Measurements from ENCODE around the gene ZBTB24. TPM values are rescaled to one million over a fixed set of nuclear protein-coding genes. Genes with fewer than 3 reads are reported as not detected.
A peak's percentile ranks its signal among the peaks of the same experiment; 100 is the strongest.

Gene ZBTB24
- total RNA-seq, 1 experiment from 2014 or later: 27.3 TPM

- Histone ChIP-seq H2BK12ac (ENCODE audit: insufficient read length, low read depth, low read length) (no peak overlapping the region), H4K8ac (replicated peaks; ENCODE audit: insufficient read length, low read depth, low read length) (no peak overlapping the region), H3K4me2 (ENCODE audit: insufficient read depth, insufficient read length, low read length) (no peak overlapping the region), H3K79me2 (ENCODE audit: insufficient read depth, low read length) (no peaks in the 10 kb centered on the region), H4K20me1 (ENCODE audit: control insufficient read depth, insufficient read depth, insufficient read length) (no peaks in the 10 kb centered on the region), H3K4me1 (ENCODE audit: insufficient read depth, low read length) (peaks cover 3% of the 10 kb centered on the region; the same call in 1 of the 2 replicates), H2AK5ac (ENCODE audit: insufficient read length, low read length) (no peak overlapping the region), H3K9me3 (ENCODE audit: control insufficient read depth, low read depth, low read length) (no peaks in the 10 kb centered on the region), H3K23ac (ENCODE audit: insufficient read length, low read depth, low read length) (no peak overlapping the region), H3K23me2 (ENCODE audit: insufficient read length, low read depth, low read length, poor library complexity, severe bottlenecking) (peaks cover 14% of the 10 kb centered on the region), H3K79me1 (ENCODE audit: insufficient read depth, low read depth, low read length, poor library complexity, severe bottlenecking) (no peaks in the 10 kb centered on the region), H3K18ac (ENCODE audit: insufficient read length, low read depth, low read length) (no peak overlapping the region), H2AFZ (ENCODE audit: low read length) (no peak overlapping the region), H3K56ac (ENCODE audit: insufficient read length, low read depth, low read length) (no peak overlapping the region), H2BK5ac (ENCODE audit: insufficient read length, low read length) (no peak overlapping the region), H4K91ac (ENCODE audit: insufficient read length, low read depth, low read length) (no peak overlapping the region), H3K27me3 (ENCODE audit: insufficient read depth, low read length) (no peaks in the 10 kb centered on the region), H2BK15ac (ENCODE audit: low read depth, low read length) (no peak overlapping the region), H3K14ac (ENCODE audit: insufficient read depth, low read length) (no peak overlapping the region; the same call in 1 of the 2 replicates), H3K27ac (ENCODE audit: insufficient read length, low read depth, low read length) (no peak overlapping the region), H3K4ac (ENCODE audit: low read depth, low read length) (no peak overlapping the region), H3K9ac (ENCODE audit: extremely low read depth, insufficient read length, low read length) (no peak overlapping the region), H2BK20ac (ENCODE audit: low read depth, low read length, poor library complexity, severe bottlenecking) (no peak overlapping the region), H4K5ac (ENCODE audit: insufficient read length, low read depth, low read length) (no peak overlapping the region), H2BK120ac (ENCODE audit: low read depth, low read length, poor library complexity, severe bottlenecking) (no peak overlapping the region), H3T11ph (ENCODE audit: low read length) (no peak overlapping the region)
- TF ChIP-seq CTCF (conservative IDR thresholded peaks at IDR 0.05): no peak
- H3K27me3 Mint-ChIP-seq (ENCODE audit: low read depth): peaks cover 10% of the 10 kb centered on the region
- no CpG with 5 or more reads among the region's 6 CpGs for WGBS (ENCODE audit: extremely low coverage, insufficient read length, low lambda C conversion rate)
- no peak overlapping the region for H3K27ac Mint-ChIP-seq
- H3K36me3 Mint-ChIP-seq (ENCODE audit: insufficient read depth in 1 of 3, low read depth in 3 of 3): peaks cover 22 to 51% (median 47%) of the 10 kb centered on the region in 3 experiments
- no peaks in the 10 kb centered on the region for H3K9me3 Mint-ChIP-seq
- peak overlapping the region; percentile 94 to 97; a peak in 2 of 5 replicates for H3K4me3 Mint-ChIP-seq
- no peak for DNase-seq
- peaks cover 17 to 19% of the 10 kb centered on the region in 2 experiments for H3K4me1 Mint-ChIP-seq
These were observed 40.6 kb downstream of the ZBTB24 start for GRCh38 chr6:109442393-109442924.

Data from H9 (cell line).